Ureter (tissue), 1 donor: ENCODE measurements around the gene PSMF1. TPM values are rescaled to one million over a fixed set of nuclear protein-coding genes. Genes with fewer than 3 reads are reported as not detected.

ENCODE experiments used
- DNase-seq: peaks from one replicate; pipeline ENCODE4 v3.0.0-alpha.2; 2020; ENCODE audit warnings: low spot score
- total RNA-seq: library from RNA; stranded (reverse); gene quantifications from one replicate; pipeline ENCODE4 v1.2.4, GENCODE V29; 2023
- donor health status: DM: yes; HTN: yes; CAD: no.

Gene PSMF1
- total RNA-seq, 1 donor from 2014 or later, result 184 TPM

DNA sequence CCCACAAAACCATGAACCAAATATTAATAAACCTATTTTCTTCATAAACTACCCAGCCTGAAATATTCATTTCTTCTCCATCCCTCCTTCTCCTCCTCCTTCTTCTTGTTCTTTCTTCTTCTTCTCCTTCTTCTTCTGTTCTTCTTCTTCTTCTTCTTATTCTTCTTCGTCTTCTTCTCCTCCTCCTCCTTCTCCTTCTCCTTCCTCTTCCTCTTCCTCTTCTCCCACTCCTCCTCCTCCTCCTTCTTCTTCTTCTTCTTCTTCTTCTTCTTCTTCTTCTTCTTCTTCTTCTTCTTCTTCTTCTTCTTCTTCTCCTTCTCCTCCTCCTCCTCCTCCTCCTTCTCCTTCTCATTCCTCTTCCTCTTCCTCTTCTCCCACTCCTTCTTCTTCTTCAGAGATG lies 71.4 kb downstream of the PSMF1 start:
- no peak for DNase-seq

DNA sequence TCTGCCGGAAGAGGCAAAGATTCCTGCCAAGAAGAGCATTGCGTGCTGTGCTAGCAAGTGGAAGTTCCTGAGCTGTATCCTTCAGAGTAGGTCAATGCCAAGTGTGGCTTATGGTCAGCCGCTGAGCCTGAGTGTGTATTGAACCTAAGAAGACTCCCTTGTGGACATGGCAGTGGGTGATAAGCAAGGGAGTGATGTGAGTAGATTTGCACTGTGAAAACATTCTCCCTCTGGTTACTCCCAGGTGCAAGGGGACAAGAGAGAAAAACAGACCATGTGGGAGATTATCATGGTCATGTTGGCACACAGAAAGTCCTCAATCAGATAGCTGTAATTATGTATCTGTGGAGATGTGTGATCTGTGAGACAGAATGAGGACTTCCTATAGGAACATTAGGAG lies 72.4 kb downstream of the PSMF1 start:
- DNase-seq, result no peak

- no peak for DNase-seq
These were observed 72.9 kb downstream of the PSMF1 start for GRCh38 chr20:1191299-1191698.

GRCh38 chr20:1195226-1195625 lies 76.8 kb downstream of the PSMF1 start:
- DNase-seq, result no peak

GRCh38 chr20:1196634-1197033 lies 78.2 kb downstream of the PSMF1 start:
- no peak for DNase-seq

GRCh38 chr20:1197801-1198200 lies 79.4 kb downstream of the PSMF1 start:
- no peak for DNase-seq

DNA sequence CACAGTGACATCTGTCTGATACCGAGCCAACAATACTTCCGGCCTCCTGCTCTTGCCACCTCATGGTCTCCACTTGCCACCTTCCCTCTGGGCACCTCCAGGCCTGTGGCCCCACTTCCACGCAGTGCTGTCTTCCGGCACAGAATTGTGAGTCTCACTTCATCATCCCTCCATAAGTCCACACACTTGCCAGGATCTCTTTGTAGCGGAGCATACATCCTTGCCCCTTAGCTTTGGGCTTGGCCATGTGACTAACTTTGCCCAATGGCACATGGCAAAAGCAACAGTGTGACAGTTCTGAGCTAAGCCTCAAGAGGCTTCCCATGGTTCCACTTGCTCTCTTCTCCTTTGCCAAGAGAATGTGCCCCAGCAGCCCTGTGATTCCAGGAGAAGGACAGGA lies 80.3 kb downstream of the PSMF1 start:
- no peak for DNase-seq

- DNase-seq, result no peak
These were observed 80.9 kb downstream of the PSMF1 start for GRCh38 chr20:1199212-1199873.

DNA sequence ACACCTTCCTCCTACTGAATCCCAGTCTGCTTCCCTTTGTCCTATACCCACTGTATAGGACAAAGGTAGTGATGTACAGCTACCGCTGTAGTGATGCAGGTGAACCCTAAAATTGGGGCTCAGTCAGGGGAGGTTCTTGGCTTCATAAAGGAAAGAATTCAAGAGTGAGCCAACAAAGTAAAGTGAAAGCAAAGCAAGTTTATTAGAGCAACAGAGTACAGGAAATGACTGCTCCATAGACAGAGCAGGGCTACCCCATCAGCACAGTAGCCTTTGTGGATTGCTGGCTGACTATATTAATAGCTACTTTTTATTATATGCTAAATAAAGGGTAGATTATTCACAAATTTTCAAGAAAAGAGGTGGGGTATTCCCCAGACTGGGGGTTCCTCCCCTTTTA lies 81.6 kb downstream of the PSMF1 start:
- DNase-seq, result no peak

GRCh38 chr20:1202762-1203504 lies 84.5 kb downstream of the PSMF1 start, which contains the start of gene C20orf202:
C20orf202 (plus strand) TSS chr20:1203454; CDS start chr20:1203586, 132 bp downstream.
- no peak for DNase-seq

- DNase-seq, result no peak
These were observed 85.2 kb downstream of the PSMF1 start for GRCh38 chr20:1203630-1204029.

DNA sequence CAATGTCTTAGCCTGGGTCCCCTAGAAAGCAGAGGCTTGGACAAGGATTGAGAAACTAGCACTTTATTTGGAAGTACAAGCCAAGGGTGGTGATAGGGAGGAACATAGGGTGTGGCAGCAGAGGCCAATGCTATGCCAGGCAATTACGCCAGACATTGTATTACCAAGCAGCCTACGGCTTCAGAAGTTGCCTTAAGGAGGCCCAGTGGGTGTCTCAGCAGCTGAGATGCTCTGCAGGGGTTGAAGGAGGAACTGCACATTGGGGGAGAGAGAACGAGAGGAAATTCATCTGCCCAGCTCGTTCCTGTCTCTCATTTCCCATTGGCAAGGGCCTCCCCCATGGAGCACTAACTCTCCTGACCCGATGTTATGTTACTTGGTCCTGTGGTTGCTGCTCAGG lies 85.7 kb downstream of the PSMF1 start:
- no peak for DNase-seq

GRCh38 chr20:1204576-1204975 lies 86.2 kb downstream of the PSMF1 start:
- no peak for DNase-seq

DNA sequence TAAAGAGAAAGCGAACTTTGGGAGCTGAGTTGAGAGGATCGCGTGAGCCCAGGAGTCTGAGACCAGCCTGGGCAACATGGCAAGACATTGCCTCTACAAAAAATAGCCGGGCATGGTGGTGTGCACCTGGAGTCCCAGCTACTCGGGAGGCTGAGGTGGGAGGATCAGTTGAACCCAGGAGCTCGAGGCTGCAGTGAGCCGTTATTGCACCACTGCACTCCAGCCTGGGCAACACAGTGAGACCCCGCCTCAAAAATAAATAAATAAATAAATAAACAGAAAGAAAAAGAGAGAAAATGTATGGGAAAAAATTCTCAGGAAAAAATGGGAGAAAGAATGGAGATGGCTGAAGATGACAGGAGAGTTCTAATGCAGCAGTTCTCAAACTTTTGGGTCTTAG lies 87.4 kb downstream of the PSMF1 start:
- DNase-seq, result no peak

DNA sequence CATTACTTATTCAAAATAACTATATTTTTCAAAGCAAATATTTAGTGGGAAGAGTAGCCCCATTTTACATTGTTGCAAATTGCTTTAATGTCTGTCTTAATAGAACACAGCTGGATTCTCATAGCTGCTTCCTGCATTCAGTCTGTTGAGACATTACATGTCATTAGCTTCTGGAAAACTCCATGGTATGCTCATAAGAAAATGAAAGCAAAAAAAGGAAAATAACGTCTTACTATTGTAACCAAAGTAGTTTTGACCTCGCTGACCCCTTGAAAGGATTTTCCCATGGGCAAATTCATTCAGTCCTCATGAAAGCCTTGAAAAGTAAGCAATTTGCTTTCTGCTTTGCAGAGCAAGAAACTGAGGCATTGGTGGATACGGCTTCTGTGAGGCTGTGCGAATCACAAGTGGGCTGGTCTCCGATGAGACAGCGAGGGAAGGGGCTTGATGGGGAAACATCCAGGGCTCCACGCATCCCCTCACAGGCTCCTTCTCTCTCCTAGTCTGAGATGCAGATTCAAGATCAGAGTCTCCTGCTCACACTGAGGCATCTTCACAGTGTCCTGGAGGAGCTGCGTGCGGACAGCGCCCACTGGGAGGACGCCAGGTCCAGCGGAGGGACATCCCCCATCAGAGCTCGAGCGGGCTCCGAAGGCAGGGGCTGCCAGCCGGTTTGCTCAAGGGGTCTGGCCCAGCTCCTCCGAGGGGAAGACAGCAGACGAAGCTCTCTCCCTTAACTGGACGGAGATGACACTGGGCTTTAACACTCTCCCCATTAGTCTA lies 88.2 kb downstream of the PSMF1 start:
- no peak for DNase-seq

DNA sequence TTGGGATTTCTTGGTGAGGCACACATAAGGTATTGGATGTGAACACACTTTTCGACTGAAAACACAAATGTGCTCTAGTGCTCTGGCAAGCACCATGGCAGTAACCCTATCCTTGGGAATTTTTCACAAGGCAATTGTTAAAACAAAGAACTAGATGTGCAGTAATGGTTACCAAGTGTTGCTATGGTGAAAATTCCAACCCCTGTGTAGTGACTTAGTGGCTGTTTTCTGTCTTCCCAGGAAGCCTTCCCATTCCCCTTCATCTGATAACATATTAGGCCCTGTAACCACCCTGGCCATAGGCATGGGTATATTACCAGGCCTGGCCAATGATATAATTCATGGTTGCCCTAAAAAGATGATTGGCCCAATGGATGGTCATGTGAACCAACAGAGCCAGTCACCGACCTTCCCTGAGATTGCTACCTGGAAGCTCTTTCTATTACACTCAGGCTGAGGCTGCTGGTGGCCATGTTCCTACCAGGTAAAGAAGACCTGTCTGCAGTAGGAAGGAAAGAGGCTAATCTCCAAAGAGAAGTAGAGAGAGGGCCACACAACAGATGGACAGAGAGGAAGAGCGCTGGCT lies 89.0 kb downstream of the PSMF1 start:
- DNase-seq, result no peak

DNA sequence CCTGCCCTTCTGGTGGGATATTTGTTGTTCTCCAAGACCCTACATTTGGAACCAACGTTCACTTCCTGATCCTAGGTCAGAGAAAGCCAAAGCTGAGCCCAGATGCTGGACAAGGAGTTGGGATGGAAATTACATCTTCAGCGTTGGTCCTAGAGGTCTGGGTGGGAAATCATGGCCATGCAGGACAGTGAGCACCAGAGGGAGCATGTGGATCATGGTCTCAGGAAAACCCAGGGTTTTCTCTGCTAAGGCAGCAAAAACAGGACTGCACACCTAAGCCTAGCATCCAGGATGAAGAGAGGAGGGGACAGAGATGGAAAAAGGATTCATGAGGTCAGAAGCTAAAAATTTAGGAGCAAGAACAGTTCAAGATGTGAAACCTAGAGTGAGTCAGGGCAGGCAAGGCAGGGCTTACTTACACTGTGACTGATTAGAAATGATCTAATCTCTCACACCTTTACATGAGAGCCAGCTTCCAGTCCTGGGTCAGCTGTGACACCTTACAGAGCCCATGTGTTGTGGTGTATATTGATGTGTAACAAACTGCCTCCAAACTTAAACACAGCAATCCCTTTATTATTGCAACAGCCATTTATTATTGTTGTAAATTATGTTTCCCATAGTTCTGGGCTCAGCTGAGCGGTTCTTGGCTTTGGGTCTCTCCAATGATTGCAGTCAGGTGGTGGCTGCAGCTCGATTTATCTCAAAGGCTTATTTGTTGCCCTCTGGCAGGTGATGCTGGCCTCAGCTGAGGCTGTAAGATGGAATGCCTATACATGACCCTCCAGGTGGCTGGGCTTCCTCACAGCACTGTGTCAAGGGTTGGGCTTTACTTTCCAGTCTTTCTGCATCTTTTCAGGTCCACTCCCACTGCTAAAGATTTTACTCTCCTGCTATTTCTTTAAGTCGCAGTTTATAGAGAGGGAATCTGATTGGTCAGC lies 91.3 kb downstream of the PSMF1 start:
- DNase-seq, result no peak

GRCh38 chr20:1210501-1210900 lies 92.1 kb downstream of the PSMF1 start:
- DNase-seq, result no peak

DNA sequence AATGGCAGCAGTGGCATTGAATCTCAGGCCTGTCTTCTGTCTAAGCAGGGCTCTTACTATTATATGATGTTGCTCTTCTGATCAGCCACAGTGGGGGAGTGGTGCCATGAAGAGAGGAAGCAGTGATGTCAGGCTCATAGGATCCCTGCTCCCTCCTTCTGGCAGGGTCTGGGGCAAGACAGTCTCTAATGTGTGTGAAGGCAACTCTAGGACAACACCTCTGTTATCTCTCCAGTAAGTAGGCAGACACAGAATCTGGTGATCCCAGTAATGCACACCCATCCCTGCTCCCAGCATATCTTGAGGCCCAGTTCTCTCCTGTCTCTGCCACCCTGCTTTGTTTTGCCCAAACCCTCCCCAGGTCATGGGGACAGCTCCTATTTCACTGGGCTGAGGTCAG lies 93.6 kb downstream of the PSMF1 start:
- no peak for DNase-seq

- DNase-seq, result peak; percentile 79
These were observed 94.4 kb downstream of the PSMF1 start for GRCh38 chr20:1212607-1213396.
